Right renal pelvis (tissue), 4 donors: ENCODE measurements around the gene BLTP3A. TPM values are rescaled to one million over a fixed set of nuclear protein-coding genes. Genes with fewer than 3 reads are reported as not detected.
A peak's percentile ranks its signal among the peaks of the same experiment; 100 is the strongest.
"Not testable (repeated sequence)": the region's sequence is repeated elsewhere in the genome, so short reads cannot be mapped to it uniquely, and the experiment has no call there.

Source experiments
- DNase-seq, 4 donors: peaks; one replicate each; pipeline ENCODE4 v3.0.0-alpha.2; 2013; ENCODE audit warnings: low read depth in 4 of 4, low spot score in 3 of 4, missing footprints in 1 of 4
- polyA plus RNA-seq, 4 donors: library from polyadenylated mRNA; unstranded; fragments of 120-200 nt; gene quantifications; one replicate each; pipeline ENCODE4 v1.2.1, GENCODE V29; 2013; ENCODE audit not compliant: insufficient read length in 4 of 4

Gene BLTP3A, protein sequence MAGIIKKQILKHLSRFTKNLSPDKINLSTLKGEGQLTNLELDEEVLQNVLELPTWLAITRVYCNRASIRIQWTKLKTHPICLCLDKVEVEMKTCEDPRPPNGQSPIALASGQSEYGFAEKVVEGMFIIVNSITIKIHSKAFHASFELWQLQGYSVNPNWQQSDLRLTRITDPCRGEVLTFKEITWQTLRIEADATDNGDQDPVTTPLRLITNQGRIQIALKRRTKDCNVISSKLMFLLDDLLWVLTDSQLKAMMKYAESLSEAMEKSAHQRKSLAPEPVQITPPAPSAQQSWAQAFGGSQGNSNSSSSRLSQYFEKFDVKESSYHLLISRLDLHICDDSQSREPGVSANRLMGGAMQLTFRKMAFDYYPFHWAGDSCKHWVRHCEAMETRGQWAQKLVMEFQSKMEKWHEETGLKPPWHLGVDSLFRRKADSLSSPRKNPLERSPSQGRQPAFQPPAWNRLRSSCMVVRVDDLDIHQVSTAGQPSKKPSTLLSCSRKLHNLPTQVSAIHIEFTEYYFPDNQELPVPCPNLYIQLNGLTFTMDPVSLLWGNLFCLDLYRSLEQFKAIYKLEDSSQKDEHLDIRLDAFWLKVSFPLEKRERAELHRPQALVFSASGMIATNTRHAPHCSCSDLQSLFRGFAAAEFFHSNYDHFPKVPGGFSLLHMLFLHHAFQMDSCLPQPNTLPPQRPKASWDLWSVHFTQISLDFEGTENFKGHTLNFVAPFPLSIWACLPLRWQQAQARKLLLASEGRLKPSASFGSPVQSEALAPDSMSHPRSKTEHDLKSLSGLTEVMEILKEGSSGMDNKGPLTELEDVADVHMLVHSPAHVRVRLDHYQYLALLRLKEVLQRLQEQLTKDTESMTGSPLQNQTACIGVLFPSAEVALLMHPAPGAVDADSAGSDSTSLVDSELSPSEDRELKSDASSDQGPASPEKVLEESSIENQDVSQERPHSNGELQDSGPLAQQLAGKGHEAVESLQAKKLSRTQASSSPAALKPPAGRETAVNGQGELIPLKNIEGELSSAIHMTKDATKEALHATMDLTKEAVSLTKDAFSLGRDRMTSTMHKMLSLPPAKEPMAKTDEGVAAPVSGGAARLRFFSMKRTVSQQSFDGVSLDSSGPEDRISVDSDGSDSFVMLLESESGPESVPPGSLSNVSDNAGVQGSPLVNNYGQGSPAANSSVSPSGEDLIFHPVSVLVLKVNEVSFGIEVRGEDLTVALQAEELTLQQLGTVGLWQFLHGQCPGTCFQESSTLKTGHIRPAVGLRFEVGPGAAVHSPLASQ (N-terminal part only)
- polyA plus RNA-seq = 10 to 100 TPM; 13.5 to 15.4 (median 14.2) TPM

DNA sequence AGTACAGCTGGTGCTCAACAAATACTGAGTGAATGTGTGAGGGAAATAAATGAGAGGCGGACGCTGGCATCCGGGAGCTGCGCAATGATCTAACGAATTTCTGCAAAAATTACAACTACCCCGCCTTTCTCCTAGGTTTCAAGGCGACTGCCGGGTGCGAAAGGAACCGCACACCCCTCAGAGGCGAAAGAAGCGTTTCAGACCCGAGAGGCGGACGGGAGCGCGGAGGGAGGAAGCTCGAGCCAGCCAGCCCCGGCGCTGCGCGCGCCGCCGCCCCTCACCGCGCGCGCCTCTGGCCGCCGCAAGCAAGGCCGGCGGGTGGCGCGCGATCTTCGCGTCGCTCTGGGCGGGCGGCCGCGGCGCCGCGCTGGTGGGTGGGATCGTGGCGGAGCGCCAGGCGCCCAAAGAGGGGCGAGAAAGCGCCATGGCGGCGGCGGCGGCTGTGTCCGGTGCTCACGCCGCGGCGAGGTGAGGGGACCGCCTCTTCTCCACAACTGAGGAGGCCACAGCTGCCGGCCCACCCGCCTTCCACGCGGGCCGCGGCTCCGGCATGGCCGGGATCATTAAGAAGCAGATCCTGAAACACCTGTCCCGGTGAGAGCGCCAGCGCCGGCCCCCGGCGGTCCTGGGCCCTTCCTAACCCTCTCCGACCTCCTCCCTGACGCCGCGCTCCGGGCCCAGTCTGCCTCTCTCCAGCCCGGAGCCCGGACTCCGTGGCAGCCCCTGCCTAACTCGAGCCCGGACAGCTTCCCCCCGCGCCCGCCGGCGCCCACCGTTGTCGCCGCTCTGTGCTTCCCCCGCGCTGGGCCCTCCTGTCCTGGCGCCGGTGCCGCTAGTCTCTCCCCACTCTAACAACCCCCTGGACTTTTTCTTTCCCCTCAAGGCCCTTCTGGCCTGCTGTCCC lies at the start of gene BLTP3A:
BLTP3A (plus strand) TSS at position 383 of the 904 bp plus-strand sequence; CDS start at position 551, 168 bp downstream.
- peak; percentile 64 to 74 (median 68) for DNase-seq

DNA sequence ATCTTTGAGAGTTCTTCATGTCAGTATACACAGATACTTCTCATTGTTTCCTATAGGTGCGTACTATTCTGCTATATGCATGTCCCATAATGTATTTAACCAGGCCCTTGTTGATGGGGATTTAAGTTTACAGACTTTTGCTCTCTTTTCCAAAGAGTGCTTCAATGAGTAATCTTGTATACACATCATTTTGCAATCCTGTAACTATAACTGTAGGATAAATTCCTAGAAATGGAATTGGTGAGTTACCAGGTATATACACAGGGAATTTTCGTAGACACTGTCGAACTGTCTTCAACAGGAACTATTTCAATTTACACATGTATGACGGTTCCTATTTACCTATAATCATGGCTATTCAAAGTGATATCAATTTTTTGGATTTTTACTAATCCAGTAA lies 49.8 kb upstream of the BLTP3A start:
- DNase-seq = no peak

DNA sequence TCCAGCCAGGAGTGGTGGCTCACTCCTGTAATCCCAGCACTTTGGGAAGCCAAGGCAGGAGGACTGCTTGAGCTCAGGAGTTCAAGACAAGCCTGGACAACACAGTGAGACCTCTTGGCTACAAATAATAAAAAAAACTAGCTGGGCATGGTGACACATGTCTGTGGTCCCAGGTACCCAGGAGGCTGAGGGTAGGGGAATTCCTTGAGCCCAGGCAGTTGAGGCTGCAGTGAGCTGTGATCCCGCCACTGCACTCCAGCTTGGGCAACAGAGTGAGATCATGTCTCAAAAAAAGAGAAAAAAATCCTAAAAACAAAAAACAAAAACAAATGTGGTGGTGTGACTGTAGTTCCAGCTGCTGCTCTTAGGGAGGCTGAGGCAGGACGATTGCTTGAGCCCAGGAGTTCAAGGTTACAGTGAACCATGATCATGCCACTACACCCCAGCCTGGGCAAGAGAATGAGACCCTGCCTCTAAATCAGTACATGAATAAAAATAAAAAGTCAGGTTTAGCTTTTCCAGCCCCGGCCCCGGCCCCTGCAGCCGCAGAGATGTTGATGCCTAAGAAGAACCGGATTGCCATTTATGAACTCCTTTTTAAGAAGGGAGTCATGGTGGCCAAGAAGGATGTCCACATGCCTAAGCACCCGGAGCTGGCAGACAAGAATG lies 48.1 kb upstream of the BLTP3A start:
- DNase-seq = no peak

DNA sequence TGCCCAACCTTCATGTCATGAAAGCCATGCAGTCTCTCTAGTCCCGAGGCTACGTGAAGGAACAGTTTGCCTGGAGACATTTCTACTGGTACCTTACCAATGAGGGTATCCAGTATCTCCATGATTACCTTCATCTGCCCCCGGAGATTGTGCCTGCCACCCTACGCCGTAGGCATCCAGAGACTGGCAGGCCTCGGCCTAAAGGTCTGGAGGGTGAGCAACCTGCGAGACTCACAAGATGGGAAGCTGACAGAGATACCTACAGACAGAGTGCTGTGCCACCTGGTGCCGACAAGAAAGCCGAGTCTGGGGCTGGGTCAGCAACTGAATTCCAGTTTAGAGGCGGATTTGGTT lies 47.6 kb upstream of the BLTP3A start:
- not testable (repeated sequence) for DNase-seq

DNA sequence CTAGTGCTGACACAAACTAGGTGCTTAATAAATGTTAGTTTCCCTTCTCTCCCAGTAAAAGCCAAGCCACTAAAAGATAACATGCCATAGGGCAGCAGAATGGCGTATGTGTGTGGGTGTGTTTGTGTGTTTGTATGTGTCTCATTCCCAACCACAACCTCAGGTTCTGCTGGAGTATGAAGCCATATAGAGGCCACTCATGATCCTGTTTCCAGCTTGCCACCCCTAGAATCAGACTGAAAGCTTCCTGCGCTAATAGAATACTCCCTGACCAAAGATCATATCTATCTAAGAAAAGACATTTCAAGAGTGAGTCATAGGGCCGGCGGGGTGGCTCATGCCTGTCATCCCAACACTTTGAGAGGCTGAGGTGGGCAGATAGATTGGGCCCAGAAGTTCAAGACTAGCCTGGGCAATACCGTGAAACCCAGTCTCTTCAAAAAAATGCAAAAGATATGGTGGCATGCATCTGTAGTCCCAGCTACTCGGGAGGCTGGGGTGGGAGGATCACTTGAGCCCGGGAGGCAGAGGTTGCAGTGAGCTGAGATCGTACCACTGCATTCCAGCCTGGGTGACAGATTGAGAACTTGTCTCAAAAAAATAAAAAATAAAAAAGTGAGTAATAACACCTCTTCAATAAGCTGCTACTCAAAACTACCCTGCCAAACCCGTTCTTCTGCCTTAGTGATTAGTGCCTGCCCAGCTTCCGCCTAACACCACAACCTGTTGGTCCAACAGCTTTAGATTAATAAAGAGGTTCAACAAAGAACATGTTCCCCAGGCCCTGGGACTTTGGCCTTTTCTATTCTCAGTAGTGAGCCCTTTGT lies 46.4 kb upstream of the BLTP3A start:
- DNase-seq = no peak

DNA sequence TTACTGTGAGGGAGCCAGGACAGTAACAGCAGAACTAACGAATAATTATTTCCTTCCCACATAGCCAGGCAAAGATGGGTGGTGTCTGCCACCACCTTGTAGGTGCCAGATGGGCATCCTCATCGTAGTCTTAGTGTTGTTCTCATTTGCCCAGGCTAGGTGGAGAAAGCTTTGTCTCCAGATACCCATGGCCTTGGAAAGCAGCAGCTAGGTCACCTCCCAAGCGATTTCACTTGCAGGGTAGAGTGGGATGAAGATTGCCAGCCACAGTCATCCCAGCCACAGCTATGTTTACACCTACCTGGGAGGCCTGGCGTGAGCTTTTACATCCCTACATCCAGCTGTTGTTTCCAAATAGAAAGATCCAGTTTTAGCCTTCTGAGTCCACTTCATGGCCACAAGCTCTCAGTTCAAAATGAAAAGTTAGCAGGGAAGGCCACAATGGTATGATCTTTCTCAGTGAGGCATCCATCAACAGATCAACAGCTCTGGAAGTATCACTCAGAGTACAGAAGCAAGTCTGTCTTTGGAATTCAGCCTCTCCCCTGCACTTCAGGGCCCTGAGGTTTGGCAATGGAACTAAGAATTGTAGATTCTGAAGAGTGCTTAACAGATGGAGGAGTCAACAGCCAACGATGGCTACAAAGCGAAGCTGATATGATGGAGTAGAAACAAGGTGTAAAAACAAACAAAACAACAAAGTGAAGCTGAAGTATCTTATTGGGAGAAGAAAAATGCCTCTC lies 45.6 kb upstream of the BLTP3A start:
- DNase-seq = no peak

DNA sequence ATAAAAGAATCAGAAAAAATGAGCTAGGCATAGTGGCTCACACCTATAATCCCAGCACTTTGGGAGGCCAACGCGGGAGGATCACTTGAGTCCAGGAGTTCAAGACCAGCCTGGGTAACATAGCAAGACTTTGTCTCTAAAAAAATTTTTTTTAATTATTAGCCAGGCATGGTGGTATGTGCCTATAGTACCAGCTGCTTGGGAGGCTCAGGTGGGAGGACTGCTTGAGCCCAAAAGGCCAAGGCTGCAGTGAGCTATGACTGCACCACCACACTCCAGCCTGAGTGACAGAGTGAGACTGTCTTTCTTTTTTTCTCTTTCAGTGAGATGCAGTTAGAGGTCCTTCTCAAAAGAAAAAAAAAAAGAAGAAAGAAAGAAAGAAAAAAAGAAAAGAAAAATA lies 43.1 kb upstream of the BLTP3A start:
- DNase-seq = no peak

DNA sequence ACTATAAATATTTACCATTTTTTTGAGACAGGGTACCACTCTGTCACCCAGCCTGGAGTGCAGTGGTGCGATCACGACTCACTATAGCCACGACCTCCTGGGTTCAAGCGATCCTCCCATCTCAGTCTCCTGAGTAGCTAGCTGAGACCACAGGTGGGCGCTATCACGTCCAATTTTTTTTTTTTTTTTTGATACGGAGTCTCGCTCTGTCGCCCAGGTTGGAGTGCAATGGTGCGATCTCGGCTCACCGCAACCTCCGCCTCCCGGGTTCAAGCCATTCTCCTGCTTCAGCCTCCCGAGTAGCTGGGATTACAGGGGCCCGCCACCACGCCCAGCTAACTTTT lies 35.4 kb upstream of the BLTP3A start:
- peak in 1 of 4 donors; percentile 6 for DNase-seq

DNA sequence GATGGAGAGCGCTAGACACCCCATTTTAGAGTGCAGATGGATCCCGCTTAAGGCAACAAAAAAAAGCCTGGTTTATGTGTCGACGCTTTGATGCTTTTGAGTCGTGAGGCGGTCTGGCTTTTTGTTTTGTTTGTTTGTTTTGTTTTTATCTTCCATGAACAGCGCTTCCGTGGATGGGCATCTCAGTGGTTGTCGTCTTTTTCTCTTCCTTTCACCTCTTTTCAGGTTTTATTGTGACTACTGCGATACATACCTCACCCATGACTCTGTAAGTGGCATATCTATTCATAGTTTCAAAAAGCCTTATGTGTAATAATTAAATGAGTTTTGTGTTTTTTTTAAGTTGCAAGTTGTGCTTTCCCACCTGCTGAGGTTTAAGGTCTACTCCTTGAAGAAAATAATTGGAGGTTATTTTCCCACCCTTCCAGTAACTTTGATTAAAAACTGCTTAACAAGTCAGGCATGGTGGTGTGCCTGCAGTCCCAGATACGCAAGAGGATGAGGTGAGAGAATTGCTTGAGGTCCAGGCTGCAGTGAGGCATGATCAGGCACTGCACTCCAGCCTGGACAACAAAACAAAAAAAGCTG lies 34.1 kb upstream of the BLTP3A start:
- DNase-seq = no peak

DNA sequence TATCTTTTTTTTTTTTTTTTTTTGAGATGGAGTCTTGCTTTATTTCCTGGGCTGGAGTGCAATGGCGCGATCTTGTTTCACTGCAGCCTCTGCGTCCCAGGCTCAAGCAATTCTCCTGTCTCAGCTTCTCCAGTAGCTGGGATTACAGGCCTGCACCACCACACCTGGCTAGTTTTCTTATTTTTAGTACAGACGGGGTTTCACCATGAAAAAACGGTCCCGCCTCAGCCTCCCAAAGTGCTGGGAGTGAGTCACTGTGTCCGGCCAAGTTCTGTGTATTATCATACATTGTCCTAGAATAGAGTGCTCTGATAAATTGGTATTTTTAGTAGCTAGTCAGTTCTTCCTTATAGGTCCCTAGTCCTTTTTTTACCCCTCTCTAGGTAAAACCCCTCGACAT lies 31.8 kb upstream of the BLTP3A start:
- DNase-seq = no peak

DNA sequence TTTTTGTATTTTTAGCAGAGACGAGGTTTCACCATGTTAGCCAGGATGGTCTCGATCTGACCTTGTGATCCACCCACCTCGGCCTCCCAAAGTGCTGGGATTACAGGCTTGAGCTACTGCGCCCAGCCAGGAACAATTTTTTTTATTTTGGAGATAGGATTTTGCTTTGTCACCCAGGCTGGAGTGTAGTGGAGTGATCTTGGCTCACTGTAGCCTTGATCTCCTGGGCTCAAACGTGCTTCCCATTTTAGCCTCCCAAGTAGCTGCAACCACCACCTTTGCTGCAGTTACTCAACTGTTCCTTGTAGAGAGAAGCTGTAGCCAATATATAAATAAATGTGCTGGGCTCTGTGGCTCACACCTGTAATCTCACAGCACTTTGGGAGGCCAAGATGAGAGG lies 30.2 kb upstream of the BLTP3A start:
- not testable (repeated sequence) for DNase-seq

DNA sequence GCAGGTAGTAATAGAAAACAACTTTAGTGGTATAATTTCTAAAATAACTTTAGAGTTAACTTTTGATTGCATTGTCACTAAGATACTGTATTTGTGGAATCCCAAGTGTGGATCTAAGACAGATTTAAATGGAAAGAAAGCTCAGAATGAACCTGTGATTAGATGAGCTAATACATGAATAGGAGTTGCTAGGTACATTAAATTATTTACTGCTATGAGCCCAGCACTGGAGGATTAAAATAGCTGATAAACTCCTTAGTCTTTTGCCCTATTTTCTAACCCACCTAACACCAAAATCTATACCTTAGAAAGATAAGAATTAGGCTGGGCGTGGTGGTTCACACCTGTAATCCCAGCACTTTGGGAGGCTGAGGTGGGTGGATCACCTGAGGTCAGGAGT lies 23.7 kb upstream of the BLTP3A start:
- no peak for DNase-seq

DNA sequence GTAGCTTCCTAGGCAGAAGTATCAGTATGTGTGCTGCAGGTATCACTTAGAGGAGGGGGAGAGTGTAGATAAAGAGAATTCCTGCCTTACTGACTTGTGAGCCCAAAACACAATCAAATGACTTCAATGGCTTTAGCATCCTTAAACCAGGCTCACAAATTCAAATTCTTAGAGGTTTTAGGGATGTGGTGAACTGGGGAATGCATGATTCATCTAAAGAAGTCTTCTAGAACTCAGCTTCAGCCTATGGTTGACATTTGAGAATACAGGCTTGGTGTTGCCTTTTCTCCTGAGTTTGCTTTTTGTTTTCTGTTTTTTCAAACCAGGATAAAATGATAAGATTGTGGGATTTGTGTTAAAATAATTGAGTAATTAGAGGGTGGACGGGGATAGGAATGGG lies 20.2 kb upstream of the BLTP3A start:
- no peak for DNase-seq

DNA sequence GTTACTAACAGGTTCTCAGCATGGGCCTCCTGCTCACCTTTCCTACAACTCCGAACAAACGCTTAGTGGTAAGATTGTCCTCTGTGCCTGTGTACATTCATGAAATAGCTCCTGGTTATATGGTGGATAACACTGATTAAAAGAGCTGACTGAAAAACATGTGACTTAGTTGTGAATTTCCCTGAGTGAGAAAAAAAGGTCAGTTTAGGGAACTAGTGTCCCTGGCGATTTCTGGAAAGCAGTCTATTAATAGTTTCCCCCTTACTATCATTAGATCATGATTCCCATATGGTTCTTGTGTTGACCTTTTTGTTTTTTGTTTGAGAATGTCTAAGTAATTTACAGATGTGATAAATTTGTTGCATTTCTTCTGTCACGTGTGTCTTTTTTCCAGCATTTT lies 18.9 kb upstream of the BLTP3A start:
- no peak for DNase-seq

DNA sequence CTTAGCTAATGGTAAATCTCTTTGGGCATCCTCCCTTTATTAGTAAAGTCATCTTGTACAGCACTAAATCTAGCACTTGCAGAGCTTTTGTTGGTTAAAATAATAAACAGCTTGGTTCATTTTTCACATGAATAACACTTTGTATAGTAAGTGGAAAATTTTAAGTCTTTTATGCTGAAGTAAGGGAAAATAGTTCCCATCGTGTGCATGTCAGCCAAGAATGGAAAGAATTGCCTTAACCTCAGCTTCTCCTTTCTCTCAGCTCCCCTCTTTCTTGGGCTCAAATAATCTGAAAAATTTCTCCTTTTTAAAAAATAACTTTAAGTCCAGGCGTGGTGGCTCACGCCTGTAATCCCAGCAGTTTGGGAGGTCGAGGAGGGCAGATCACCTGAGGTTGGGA lies 18.0 kb upstream of the BLTP3A start:
- DNase-seq = no peak

DNA sequence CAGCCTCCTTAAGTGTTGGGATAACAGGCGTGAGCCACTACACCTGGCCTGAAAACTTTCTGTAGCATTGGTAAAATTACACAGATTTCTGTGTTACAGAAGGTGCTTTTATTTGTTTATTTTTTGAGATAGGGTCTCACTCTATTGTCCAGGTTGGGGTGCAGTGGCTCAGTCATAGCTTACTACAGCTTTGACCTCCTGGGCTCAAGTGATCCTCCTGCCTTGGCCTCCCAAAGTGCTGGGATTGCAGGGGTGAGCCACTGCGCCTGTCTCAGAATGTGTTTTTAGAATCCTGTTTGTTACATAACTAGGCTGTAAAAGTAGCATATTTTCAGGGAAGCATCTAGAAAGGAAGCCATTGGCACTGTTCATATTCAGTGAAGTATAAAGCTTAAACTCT lies 16.9 kb upstream of the BLTP3A start:
- DNase-seq = no peak

DNA sequence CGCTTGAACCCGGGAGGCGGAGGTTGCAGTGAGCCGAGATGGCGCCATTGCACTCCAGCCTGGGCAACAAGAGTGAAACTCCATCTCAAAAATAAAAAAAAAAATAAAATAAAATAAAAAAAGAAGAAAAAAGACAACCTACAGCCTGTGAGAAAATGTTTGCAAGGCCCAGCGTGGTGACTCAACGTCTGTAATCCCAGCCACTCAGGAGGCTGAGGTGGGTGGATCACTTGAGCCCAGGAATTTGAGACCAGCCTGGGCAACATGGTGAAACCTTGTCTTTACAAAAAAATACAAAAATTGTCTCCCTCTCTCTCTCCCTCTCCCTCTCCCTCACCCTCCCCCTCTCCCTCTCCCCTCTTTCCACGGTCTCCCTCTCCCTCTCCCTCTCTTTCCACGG lies 6.5 kb upstream of the BLTP3A start:
- DNase-seq = not testable (repeated sequence)
